ENCODE results near the gene CNOT2.

- TF ChIP-seq CTCF (conservative IDR thresholded peaks at IDR 0.05), result no peak
- TF ChIP-seq EZH2 (IDR thresholded peaks at IDR 0.05; ENCODE audit: low read depth), result no peak
Measured at GRCh38 chr12:70254225-70254624, 11.0 kb downstream of the CNOT2 start.
